Breast epithelium (tissue), 3 donors: ENCODE results near the gene SEMA3G.

Source experiments
- POLR2A ChIP-seq: fragments of 450-650 bp; IDR thresholded peaks from one replicate; pipeline ENCODE4 v1.6.1; 2016; ENCODE audit warnings: antibody characterized with exemption, mild to moderate bottlenecking, moderate library complexity
- TF ChIP-seq, protein P1 (sequence below), 3 donors: fragments of 450-650 bp; IDR thresholded peaks; one replicate each; pipeline ENCODE4 v1.5.1; 2016 to 2017; ENCODE audit warnings: antibody characterized with exemption in 3 of 3, mild to moderate bottlenecking in 3 of 3, moderate library complexity in 3 of 3

DNA sequence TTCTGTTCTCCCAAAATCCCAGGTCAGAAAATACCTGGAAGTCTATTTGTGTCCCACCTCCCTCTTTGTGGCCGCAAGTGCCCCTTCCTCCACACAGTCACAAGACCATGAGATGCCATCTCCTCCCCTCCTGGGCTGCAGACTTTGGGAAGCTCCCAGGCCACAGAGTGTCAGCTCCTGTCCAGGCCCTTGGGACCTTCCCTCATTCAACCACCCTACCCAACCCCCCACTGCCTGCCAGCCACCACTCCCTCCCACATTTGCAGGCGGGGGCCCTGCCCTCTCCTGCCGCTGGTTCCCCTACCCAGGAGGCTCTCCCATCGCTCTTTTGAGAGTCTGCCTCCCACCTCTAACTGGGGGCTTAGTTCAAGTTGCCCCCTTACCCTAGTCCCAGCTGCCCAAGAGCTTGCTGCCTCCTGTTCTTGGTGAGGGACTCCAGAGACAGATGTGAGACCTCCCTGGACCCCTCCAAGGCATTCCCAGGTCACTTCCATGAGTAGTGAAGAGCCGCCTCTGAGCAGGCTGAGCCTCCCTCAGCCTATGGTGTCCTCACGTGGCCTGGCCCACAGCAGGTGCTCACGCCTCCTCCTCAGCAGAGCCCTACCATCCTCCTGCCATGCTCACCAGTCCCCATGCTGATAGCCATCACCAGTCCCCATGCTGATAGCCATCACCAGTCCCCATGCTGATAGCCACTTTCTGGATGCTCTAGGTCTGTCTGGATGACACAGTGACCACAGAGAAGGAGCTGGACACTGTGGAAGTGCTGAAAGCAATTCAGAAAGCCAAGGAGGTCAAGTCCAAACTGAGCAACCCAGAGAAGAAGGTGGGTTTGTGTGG lies 34.4 kb upstream of the SEMA3G start:
- TF ChIP-seq, protein P1, sequence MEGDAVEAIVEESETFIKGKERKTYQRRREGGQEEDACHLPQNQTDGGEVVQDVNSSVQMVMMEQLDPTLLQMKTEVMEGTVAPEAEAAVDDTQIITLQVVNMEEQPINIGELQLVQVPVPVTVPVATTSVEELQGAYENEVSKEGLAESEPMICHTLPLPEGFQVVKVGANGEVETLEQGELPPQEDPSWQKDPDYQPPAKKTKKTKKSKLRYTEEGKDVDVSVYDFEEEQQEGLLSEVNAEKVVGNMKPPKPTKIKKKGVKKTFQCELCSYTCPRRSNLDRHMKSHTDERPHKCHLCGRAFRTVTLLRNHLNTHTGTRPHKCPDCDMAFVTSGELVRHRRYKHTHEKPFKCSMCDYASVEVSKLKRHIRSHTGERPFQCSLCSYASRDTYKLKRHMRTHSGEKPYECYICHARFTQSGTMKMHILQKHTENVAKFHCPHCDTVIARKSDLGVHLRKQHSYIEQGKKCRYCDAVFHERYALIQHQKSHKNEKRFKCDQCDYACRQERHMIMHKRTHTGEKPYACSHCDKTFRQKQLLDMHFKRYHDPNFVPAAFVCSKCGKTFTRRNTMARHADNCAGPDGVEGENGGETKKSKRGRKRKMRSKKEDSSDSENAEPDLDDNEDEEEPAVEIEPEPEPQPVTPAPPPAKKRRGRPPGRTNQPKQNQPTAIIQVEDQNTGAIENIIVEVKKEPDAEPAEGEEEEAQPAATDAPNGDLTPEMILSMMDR (IDR thresholded peaks at IDR 0.05): no peak
- TF ChIP-seq POLR2A: no peak
